HepG2 (cell line): ENCODE measurements around the gene DLX1. TPM values are rescaled to one million over a fixed set of nuclear protein-coding genes. Genes with fewer than 3 reads are reported as not detected.

ENCODE experiments used
- FOXK1 ChIP-seq: sonication (generic); formaldehyde crosslinking; IDR thresholded peaks from 2 replicates; pipeline ENCODE4 v1.4.0; 2020; ENCODE audit warnings: low read depth, missing genetic modification reagents, borderline replicate concordance
- IKZF1 ChIP-seq: fragments of 450-650 bp; IDR thresholded peaks from 2 replicates; pipeline ENCODE4 v1.7.1; 2016
- KLF11 ChIP-seq: IDR thresholded peaks from 2 replicates; pipeline ENCODE4 v1.6.1; 2016; ENCODE audit warnings: missing compliant biosample characterization
- KLF12 ChIP-seq: sonication (generic); formaldehyde crosslinking; IDR thresholded peaks from 2 replicates; pipeline ENCODE4 v1.4.0; 2020; ENCODE audit warnings: missing genetic modification reagents, borderline replicate concordance
- MIER2 ChIP-seq: IDR thresholded peaks from 2 replicates; pipeline ENCODE4 v1.6.1; 2016; ENCODE audit warnings: missing biosample characterization, missing genetic modification reagents
- MTA3 ChIP-seq: sonication (generic); formaldehyde crosslinking; IDR thresholded peaks from 2 replicates; pipeline ENCODE4 v1.4.0; 2020; ENCODE audit warnings: missing genetic modification reagents
- NFKB2 ChIP-seq: sonication (generic); formaldehyde crosslinking; IDR thresholded peaks from 2 replicates; pipeline ENCODE4 v1.4.0; 2020; ENCODE audit warnings: missing genetic modification reagents, borderline replicate concordance
- NR2F1 ChIP-seq, 2 experiments: fragments of 450-650 bp in 1 of 2; formaldehyde crosslinking in 1 of 2; IDR thresholded peaks; 2 replicates each; pipeline versions ENCODE4 v1.5.0 to v1.6.1; 2016 to 2020; ENCODE audit warnings: mild to moderate bottlenecking in 1 of 2, missing compliant biosample characterization in 1 of 2, missing genetic modification reagents in 1 of 2, moderate library complexity in 1 of 2
- SPEN ChIP-seq: sonication (generic); formaldehyde crosslinking; IDR thresholded peaks from 2 replicates; pipeline ENCODE4 v1.5.1; 2020; ENCODE audit warnings: low read depth, mild to moderate bottlenecking, missing genetic modification reagents
- ZBTB1 ChIP-seq: sonication (generic); formaldehyde crosslinking; IDR thresholded peaks from 2 replicates; pipeline ENCODE4 v1.4.0; 2020; ENCODE audit warnings: missing genetic modification reagents, borderline replicate concordance
- ZMYM3 ChIP-seq: sonication (generic); formaldehyde crosslinking; IDR thresholded peaks from 2 replicates; pipeline ENCODE4 v1.5.1; 2020; ENCODE audit warnings: mild to moderate bottlenecking, missing genetic modification reagents
- polyA plus RNA-seq, 8 experiments: library from polyadenylated mRNA; depleted of rRNA in 3 of 8; stranded (reverse) in 7 of 8; unstranded in 1 of 8; fragments of >200 nt; fragmentation: Illumina TruSeq in 4 of 8; extraction: Trizol in 4 of 8; gene quantifications; 2 replicates each; pipeline versions ENCODE4 v1.2.1 to v1.2.3, GENCODE V29; 2011 to 2016; ENCODE audit warnings: low read depth in 4 of 8, missing spikeins in 1 of 8, mixed read lengths in 1 of 8; ENCODE audit not compliant: insufficient read depth in 1 of 8
- total RNA-seq, 5 experiments: library from RNA; depleted of rRNA; stranded (reverse); fragments of >200 nt; fragmentation: Illumina TruSeq; extraction: Trizol; gene quantifications; 2 replicates each; pipeline ENCODE4 v1.2.3, GENCODE V29; 2016; ENCODE audit warnings: low read depth in 1 of 5
- TF ChIP-seq, protein P1 (sequence below): sonication (generic); formaldehyde crosslinking; IDR thresholded peaks from 2 replicates; pipeline ENCODE4 v1.4.0; 2020; ENCODE audit warnings: mild to moderate bottlenecking, missing genetic modification reagents
- TF ChIP-seq, protein P2 (sequence below): sonication (generic); formaldehyde crosslinking; IDR thresholded peaks from 2 replicates; pipeline ENCODE4 v1.4.0; 2020; ENCODE audit warnings: missing genetic modification reagents
- TF ChIP-seq, protein P3 (sequence below): sonication (generic); formaldehyde crosslinking; IDR thresholded peaks from 2 replicates; pipeline ENCODE4 v1.4.0; 2020; ENCODE audit warnings: missing genetic modification reagents, borderline replicate concordance
- TF ChIP-seq, protein P4 (sequence below): IDR thresholded peaks from 2 replicates; pipeline ENCODE4 v1.6.1; 2016; ENCODE audit warnings: low read depth, control low read depth
- TF ChIP-seq, protein P5 (sequence below): IDR thresholded peaks from 2 replicates; pipeline ENCODE4 v1.6.1; 2018; ENCODE audit warnings: missing genetic modification reagents

Gene DLX1
- total and polyA plus RNA-seq, 2 of the 13 experiments (the other 11 are each of a cell fraction or from before 2014, with no cell fraction given), result 0.18 to 0.86 TPM

DNA sequence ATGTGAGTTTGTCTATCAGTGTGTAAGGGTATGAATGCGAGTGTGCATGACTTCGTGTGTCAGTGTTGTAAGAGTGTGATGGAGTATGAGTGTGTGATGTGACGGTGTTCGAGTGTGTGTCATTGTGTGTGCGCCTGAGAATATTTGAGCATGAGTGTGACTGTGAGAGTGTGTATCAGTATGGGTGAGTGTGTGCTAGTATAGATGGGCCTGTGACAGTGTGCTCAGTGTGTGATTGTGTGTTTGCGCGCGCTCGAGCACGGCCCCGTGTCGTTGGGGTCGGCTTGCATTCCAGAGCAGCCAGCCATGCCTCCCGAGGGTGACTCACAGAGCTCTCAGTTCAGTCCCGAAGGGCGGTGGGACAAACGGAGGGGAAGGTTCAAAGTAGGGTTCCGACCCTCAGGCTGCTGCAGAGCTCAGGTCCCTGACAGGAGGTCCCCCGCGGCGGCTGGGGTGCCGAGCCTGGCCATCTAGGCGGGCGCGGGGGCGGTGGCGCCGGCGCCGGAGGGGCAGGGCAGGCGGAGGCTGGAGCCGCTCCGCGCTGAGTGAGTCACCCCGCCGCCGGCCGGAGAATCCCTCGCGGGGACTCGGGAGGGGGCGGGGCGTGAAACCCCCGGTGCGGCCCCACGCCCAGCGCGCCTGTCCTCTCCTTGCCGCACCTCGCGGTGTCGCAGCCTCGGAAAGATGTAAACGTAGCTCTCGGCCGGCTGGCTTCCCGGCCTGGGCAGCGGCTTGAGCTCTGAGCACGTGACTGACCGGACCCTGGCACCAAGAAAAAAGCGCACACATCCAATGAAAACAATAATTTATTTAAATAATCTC lies 13.6 kb downstream of the DLX1 start (continued):
- TF ChIP-seq, protein P1, sequence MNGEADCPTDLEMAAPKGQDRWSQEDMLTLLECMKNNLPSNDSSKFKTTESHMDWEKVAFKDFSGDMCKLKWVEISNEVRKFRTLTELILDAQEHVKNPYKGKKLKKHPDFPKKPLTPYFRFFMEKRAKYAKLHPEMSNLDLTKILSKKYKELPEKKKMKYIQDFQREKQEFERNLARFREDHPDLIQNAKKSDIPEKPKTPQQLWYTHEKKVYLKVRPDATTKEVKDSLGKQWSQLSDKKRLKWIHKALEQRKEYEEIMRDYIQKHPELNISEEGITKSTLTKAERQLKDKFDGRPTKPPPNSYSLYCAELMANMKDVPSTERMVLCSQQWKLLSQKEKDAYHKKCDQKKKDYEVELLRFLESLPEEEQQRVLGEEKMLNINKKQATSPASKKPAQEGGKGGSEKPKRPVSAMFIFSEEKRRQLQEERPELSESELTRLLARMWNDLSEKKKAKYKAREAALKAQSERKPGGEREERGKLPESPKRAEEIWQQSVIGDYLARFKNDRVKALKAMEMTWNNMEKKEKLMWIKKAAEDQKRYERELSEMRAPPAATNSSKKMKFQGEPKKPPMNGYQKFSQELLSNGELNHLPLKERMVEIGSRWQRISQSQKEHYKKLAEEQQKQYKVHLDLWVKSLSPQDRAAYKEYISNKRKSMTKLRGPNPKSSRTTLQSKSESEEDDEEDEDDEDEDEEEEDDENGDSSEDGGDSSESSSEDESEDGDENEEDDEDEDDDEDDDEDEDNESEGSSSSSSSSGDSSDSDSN (CRISPR knock-in tag), result peak; percentile 88
- TF ChIP-seq SPEN (CRISPR knock-in tag) (no peak; the same call in 1 of the 2 replicates), NR2F1 (CRISPR knock-in tag; IDR thresholded peaks at IDR 0.05) (no peak), ZBTB1 (no peak), KLF12 (no peak), FOXK1 (no peak), ZMYM3 (CRISPR knock-in tag) (no peak), KLF11 (no peak), MIER2 (CRISPR knock-in tag) (no peak), NFKB2 (CRISPR knock-in tag) (peak; percentile 74; the same call in 1 of the 2 replicates), IKZF1 (no peak), MTA3 (CRISPR knock-in tag) (no peak)
- TF ChIP-seq, protein P2, sequence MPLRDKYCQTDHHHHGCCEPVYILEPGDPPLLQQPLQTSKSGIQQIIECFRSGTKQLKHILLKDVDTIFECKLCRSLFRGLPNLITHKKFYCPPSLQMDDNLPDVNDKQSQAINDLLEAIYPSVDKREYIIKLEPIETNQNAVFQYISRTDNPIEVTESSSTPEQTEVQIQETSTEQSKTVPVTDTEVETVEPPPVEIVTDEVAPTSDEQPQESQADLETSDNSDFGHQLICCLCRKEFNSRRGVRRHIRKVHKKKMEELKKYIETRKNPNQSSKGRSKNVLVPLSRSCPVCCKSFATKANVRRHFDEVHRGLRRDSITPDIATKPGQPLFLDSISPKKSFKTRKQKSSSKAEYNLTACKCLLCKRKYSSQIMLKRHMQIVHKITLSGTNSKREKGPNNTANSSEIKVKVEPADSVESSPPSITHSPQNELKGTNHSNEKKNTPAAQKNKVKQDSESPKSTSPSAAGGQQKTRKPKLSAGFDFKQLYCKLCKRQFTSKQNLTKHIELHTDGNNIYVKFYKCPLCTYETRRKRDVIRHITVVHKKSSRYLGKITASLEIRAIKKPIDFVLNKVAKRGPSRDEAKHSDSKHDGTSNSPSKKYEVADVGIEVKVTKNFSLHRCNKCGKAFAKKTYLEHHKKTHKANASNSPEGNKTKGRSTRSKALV (CRISPR knock-in tag), result peak; percentile 62
- TF ChIP-seq, protein P3, sequence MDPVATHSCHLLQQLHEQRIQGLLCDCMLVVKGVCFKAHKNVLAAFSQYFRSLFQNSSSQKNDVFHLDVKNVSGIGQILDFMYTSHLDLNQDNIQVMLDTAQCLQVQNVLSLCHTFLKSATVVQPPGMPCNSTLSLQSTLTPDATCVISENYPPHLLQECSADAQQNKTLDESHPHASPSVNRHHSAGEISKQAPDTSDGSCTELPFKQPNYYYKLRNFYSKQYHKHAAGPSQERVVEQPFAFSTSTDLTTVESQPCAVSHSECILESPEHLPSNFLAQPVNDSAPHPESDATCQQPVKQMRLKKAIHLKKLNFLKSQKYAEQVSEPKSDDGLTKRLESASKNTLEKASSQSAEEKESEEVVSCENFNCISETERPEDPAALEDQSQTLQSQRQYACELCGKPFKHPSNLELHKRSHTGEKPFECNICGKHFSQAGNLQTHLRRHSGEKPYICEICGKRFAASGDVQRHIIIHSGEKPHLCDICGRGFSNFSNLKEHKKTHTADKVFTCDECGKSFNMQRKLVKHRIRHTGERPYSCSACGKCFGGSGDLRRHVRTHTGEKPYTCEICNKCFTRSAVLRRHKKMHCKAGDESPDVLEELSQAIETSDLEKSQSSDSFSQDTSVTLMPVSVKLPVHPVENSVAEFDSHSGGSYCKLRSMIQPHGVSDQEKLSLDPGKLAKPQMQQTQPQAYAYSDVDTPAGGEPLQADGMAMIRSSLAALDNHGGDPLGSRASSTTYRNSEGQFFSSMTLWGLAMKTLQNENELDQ (CRISPR knock-in tag), result no peak
- TF ChIP-seq, protein P4, sequence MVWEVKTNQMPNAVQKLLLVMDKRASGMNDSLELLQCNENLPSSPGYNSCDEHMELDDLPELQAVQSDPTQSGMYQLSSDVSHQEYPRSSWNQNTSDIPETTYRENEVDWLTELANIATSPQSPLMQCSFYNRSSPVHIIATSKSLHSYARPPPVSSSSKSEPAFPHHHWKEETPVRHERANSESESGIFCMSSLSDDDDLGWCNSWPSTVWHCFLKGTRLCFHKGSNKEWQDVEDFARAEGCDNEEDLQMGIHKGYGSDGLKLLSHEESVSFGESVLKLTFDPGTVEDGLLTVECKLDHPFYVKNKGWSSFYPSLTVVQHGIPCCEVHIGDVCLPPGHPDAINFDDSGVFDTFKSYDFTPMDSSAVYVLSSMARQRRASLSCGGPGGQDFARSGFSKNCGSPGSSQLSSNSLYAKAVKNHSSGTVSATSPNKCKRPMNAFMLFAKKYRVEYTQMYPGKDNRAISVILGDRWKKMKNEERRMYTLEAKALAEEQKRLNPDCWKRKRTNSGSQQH (CRISPR knock-in tag), result no peak
- TF ChIP-seq, protein P5, sequence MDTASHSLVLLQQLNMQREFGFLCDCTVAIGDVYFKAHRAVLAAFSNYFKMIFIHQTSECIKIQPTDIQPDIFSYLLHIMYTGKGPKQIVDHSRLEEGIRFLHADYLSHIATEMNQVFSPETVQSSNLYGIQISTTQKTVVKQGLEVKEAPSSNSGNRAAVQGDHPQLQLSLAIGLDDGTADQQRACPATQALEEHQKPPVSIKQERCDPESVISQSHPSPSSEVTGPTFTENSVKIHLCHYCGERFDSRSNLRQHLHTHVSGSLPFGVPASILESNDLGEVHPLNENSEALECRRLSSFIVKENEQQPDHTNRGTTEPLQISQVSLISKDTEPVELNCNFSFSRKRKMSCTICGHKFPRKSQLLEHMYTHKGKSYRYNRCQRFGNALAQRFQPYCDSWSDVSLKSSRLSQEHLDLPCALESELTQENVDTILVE, result peak; percentile 24; the same call in 1 of the 2 replicates
